ENCODE measurements around the gene CFAP100.

CFAP100 gene

GRCh38 chr3:126421573-126422119, 26.9 kb downstream of the CFAP100 start:
- DNase-seq (ENCODE audit: low read depth, low spot score), result no peak

- no peak for DNase-seq (ENCODE audit: low read depth, low spot score)
Observed at GRCh38 chr3:126422121-126422520, 27.4 kb downstream of the CFAP100 start.

- DNase-seq (ENCODE audit: low read depth, low spot score), result no peak
Observed at GRCh38 chr3:126422571-126423091, 27.9 kb downstream of the CFAP100 start.

- DNase-seq (ENCODE audit: low read depth, low spot score), result no peak
Observed at GRCh38 chr3:126423191-126424038, 28.7 kb downstream of the CFAP100 start.

- DNase-seq (ENCODE audit: low read depth, low spot score), result no peak
Observed at GRCh38 chr3:126424039-126424717, 29.5 kb downstream of the CFAP100 start.

- DNase-seq (ENCODE audit: low read depth, low spot score), result no peak
Observed at GRCh38 chr3:126424751-126425150, 30.0 kb downstream of the CFAP100 start.

- no peak for DNase-seq (ENCODE audit: low read depth, low spot score)
Observed at GRCh38 chr3:126431103-126431534, 36.4 kb downstream of the CFAP100 start.

GRCh38 chr3:126432361-126433104, 37.8 kb downstream of the CFAP100 start:
- DNase-seq (ENCODE audit: low read depth, low spot score), result no peak

GRCh38 chr3:126433105-126433430, 38.4 kb downstream of the CFAP100 start:
- DNase-seq (ENCODE audit: low read depth, low spot score), result no peak

- DNase-seq (ENCODE audit: low read depth, low spot score), result no peak
Observed at GRCh38 chr3:126433496-126434263, 39.0 kb downstream of the CFAP100 start.

- DNase-seq (ENCODE audit: low read depth, low spot score), result no peak
Observed at GRCh38 chr3:126434264-126434590, 39.5 kb downstream of the CFAP100 start.

GRCh38 chr3:126434931-126435411, 40.3 kb downstream of the CFAP100 start:
- no peak for DNase-seq (ENCODE audit: low read depth, low spot score)

- no peak for DNase-seq (ENCODE audit: low read depth, low spot score)
Observed at GRCh38 chr3:126435456-126436315, 41.0 kb downstream of the CFAP100 start.

GRCh38 chr3:126436826-126437717, 42.4 kb downstream of the CFAP100 start:
- DNase-seq (ENCODE audit: low read depth, low spot score), result no peak

- no peak for DNase-seq (ENCODE audit: low read depth, low spot score)
Observed at GRCh38 chr3:126438186-126438585, 43.5 kb downstream of the CFAP100 start.

GRCh38 chr3:126438746-126439145, 44.0 kb downstream of the CFAP100 start:
- no peak for DNase-seq (ENCODE audit: low read depth, low spot score)

GRCh38 chr3:126439346-126439967, 44.7 kb downstream of the CFAP100 start:
- no peak for DNase-seq (ENCODE audit: low read depth, low spot score)

GRCh38 chr3:126439968-126440708, 45.4 kb downstream of the CFAP100 start:
- no peak for DNase-seq (ENCODE audit: low read depth, low spot score)
